Uterus (tissue), 2 donors: ENCODE measurements around the gene RIPOR1.

Experiments used
- POLR2A ChIP-seq, 2 donors: fragments of 450-650 bp; IDR thresholded peaks; one replicate each; pipeline ENCODE4 v1.6.1; 2016; ENCODE audit warnings: antibody characterized with exemption in 2 of 2, mild to moderate bottlenecking in 1 of 2, moderate library complexity in 1 of 2
- TF ChIP-seq, protein P1 (sequence below), 4 experiments: fragments of 200-600 bp in 2 of 4; fragments of 450-650 bp in 2 of 4; sonication (generic) in 2 of 4; IDR thresholded peaks; one replicate each; pipeline ENCODE4 v1.5.1; 2016 to 2019; ENCODE audit warnings: antibody characterized with exemption in 4 of 4, mild to moderate bottlenecking in 2 of 4, moderate library complexity in 1 of 4

DNA sequence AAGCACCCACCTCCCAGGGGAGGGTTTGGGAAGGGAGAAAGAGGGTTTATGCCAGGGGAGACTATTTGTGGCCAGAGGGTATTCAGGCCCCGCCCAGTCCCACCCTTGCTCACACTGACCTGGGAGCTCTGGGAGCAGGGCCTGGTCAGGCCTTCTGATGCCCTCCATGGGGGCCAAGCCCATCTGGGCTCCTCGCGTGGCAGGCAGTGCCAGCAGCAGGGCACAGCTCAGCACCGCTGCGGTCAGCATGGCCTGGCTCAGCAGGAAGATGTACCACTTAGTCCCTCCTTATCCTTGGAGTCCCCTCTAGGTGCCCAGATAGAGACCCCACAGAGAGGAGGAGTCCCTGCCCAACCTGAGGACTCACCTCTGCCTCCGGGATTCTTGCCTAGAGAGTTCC, 45.5 kb upstream of the RIPOR1 start, which contains the start of gene AGRP:
- no peak for TF ChIP-seq POLR2A (IDR thresholded peaks at IDR 0.05)
- TF ChIP-seq, protein P1, sequence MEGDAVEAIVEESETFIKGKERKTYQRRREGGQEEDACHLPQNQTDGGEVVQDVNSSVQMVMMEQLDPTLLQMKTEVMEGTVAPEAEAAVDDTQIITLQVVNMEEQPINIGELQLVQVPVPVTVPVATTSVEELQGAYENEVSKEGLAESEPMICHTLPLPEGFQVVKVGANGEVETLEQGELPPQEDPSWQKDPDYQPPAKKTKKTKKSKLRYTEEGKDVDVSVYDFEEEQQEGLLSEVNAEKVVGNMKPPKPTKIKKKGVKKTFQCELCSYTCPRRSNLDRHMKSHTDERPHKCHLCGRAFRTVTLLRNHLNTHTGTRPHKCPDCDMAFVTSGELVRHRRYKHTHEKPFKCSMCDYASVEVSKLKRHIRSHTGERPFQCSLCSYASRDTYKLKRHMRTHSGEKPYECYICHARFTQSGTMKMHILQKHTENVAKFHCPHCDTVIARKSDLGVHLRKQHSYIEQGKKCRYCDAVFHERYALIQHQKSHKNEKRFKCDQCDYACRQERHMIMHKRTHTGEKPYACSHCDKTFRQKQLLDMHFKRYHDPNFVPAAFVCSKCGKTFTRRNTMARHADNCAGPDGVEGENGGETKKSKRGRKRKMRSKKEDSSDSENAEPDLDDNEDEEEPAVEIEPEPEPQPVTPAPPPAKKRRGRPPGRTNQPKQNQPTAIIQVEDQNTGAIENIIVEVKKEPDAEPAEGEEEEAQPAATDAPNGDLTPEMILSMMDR (IDR thresholded peaks at IDR 0.05), result no peak
